ENCODE results near the gene GRM2.

DNA sequence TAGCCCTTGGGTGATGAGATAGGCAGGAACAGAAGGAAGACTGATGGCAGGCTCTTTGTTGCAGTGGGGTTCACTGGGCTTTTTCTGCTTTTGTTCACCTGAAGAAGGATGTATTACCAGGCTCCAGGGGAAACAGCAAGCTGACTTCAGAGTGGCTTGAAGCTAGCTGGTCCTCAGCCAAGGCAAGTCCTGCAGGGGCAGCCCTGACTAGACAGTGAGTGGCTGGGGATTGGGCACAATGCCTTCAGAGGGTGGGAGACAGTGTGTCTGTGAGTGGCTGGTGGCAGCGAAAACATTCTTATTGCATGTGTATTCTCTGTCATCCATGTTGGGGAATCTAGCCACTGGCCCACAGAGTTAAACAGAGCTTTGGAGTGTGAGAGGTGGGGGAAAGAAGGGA, 38.1 kb upstream of the GRM2 start:
- TF ChIP-seq EZH2 (IDR thresholded peaks at IDR 0.05; ENCODE audit: insufficient read depth, poor library complexity, severe bottlenecking) (no peak), EZH2phosphoT487 (IDR thresholded peaks at IDR 0.05; ENCODE audit: insufficient read depth, low read depth) (no peak)

Data from GM23248 (cell line).